ENCODE results near the gene PPFIA4.
A peak's percentile ranks its signal among the peaks of the same experiment; 100 is the strongest.

PPFIA4 gene

GRCh38 chr1:203060115-203060514 lies 33.8 kb downstream of the PPFIA4 start:
- DNase-seq: no peak

- DNase-seq: no peak
These were observed 37.0 kb downstream of the PPFIA4 start for GRCh38 chr1:203063287-203063686.

DNA sequence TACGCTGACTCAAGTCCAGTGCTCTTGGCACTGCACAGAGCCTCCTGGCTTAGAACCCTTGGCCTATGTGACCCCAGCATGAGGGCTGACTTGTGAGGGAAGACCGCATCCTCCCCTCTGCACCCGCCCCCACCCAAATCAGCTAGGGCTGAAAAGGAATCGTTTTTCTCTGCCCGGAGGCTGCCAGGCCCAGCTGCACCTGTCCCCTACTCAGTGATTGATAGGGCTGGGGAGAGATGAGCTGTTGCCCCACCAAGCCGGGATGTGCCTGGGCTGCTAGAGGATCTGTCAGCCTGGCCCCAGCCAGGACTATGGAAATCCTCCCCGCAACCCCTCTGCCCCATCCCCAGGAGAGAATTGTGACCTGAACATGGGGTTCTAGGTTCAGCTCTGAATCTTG lies 38.9 kb downstream of the PPFIA4 start:
- no peak for DNase-seq

DNA sequence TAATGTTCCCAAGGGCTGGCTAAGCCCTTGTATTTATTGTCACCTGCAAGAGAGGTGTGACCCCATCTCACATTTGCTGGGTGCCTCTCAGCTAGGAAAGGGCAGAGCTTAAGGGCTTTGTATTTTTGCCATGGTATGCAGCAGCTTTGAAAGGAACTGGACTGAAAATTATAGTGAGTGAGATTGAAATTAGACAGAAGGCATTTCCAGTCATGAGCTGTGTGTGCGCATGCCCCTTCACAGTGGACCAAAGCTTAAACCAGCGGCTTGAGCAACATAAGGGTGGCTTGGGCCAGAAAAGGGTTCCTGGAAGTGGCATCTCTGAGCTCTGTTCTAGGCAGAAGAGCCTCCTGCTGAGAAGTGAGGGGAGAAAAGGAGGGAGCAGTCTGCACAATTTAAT lies 39.7 kb downstream of the PPFIA4 start:
- no peak for DNase-seq

GRCh38 chr1:203066965-203067364 lies 40.7 kb downstream of the PPFIA4 start:
- DNase-seq: no peak

DNA sequence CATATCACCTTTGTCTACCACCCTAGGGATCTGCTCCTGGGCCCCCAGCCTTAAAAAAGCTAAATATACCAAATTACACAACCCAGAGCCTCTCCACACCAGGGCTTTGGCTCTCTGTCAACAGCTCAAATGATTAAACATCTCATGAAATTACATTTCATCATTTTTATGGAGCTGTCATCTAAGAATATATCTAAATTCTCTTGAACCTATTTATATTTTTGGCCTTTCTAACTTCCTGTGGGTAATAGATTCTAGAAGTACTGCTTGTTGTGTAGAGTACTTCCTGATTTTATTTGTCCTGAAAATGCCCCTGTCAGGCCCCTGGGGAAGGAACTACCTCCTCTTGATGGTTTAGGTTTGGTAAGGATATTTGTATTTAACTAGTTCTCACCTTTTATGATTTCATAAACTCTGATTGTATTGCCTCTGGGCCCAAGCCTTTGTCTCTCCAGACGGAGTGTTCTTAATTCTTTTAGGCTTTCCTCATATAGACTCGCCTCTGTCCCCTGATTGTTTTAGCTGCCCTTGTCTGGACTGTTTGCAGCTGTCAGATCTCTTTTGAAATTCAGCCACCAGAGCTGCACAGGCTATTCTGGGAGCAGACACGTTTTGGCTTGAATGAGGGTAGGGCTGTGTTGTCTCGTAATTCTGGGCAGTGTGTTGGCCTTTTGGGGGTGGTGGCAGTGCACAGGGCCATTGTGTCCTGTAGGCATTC lies 42.9 kb downstream of the PPFIA4 start:
- peak; percentile 28 for DNase-seq

DNA sequence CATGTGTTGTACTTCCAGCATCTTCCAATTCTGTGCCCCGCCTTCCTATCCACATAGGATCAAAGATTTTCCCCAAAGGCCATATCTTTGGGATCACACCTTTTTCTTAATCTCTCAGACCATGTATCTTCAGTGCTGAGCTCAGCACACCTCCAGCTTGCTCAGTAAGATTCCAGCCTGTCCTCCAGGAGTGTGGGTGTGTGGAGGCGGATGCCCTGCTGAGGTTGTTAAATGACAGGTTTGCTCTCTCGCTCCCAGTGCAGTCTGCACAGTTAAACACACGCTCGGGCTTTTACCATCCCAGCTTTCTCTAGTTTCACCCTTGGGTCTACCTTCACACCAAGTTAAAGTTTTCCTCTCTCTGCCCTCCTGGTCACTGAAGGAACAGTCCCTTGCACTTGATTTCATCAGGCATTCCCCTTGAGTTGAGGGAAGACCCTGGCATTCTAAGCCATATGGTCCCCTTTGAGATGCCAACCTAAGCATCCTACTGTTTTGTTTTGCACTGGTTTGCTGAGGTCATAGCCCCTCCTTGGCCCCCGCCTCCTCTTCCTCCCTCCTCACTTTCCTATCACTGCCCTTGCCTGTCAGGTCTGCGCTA lies 45.8 kb downstream of the PPFIA4 start:
- DNase-seq: no peak

DNA sequence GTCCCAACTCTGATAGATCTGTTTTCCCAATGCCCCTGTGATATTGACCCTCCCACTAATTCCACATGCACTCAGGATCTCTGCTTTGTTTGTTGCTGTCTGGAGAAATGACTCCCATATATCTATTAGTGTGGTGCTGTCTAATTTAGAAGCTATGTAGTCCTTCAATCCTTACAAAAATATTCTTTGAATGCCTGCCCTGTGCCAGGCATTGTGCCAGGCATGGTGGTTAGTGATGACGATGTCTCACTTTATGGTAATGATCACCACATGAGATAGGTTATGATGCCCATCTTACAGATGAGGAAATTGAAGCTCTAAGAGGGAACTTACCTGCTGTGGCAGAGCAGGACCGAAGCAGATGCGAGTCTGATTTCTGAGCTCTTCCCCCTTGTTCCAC lies 46.6 kb downstream of the PPFIA4 start:
- DNase-seq: no peak

DNA sequence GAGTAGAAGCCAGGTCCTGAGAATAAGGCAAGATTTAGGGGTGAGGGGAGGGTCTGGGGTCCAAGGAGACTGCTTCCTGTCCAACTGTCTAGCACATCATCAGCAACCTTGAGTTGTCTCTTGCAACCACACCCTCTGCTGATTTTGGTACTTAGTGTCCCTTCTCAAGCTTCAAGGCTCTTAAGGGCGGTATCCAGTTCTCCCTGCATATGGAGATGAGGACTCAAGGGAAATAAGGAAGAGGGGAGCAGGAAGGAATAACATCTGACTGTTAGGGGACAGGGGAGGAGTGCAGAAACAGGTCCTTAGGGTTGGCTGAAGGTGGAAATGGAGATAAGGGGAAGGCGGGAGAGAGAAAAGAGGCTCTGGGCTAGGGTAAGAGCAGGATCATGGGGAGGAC lies 47.2 kb downstream of the PPFIA4 start:
- DNase-seq: no peak

DNA sequence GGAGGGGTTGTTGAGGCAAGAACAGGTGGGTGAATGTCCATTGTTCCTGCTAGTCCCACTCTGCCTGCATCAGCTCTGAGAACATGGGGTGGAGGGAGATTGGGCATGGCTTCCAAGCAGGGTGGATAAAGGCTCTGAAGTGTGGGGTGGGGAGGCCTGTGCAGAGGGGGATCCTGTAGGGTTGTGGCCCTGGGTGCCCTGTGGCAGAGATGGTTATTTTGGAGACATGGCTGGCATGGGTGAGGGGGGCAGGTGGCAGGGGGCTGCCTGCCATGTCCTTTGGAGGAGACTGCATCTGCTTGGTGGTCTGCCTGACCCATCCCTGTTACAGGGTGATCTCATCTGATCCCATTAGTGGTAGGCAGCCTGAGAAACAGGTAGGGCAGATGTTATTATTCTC lies 48.3 kb downstream of the PPFIA4 start:
- DNase-seq: no peak

GRCh38 chr1:203075236-203076030 lies 49.1 kb downstream of the PPFIA4 start:
- DNase-seq: no peak

DNA sequence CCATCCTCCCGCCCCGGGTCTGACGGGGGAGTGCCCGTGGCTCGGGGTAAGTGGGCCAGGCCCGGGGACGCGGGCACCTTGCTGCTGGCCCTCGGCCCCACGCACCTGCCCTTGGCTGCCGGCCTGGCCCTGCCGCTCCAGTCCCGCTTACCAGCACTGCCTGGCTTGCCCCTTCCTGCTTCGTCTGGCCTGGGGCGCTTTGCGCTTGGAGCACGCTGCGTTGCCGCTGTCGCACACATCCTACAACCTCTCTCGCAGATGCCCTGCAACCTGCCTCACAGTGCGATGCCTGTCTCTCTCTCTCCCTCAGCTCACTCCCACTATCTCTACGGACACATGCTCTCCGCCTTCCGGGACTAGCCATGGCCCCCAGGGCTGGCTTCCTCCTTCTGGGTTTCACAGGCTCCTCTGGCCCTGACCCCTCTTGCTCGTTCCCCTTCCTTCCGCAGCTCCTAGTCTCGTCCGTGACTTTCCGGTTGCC lies 49.8 kb downstream of the PPFIA4 start:
- DNase-seq: no peak

DNA sequence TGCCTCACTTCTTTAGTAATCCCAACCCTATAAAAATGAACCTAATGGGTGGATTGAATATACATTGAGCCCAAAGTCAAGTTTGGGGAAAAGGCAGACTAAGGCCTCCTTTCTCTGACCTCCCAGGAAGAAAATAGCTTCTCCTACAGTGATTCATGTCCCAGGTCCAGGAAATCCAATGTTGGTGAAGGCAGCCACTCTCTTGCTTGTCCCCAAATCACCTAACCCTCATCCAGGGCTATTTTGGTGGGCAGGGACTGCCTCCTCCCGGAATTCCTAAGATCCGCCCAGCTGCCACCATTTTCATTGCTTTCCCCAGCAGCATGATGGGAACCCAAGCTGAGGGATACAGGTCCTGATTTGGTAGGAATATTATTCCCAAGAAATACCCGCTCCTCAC lies 51.1 kb downstream of the PPFIA4 start:
- no peak for DNase-seq

DNA sequence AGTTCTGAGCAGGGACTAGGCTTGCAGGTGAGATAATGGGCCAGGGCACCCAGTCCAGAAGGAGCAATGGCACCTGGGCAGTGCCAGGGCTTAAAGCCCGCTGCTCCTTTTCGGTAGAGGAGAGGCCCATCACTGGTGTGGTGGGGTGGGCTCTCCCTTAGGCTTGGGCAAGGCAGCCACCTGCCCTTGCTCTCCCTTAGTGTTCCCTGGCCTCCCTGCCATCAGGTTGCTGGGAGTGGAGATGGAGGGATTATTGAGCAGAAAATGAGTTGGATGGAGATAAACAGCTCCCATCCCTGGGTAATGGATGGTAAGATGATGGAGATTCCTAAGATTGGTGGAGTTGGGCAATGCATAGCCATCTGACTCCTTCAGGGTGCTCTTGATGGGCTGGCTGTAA lies 51.7 kb downstream of the PPFIA4 start:
- DNase-seq: no peak

- no peak for DNase-seq
These were observed 52.2 kb downstream of the PPFIA4 start for GRCh38 chr1:203078478-203078877.

DNA sequence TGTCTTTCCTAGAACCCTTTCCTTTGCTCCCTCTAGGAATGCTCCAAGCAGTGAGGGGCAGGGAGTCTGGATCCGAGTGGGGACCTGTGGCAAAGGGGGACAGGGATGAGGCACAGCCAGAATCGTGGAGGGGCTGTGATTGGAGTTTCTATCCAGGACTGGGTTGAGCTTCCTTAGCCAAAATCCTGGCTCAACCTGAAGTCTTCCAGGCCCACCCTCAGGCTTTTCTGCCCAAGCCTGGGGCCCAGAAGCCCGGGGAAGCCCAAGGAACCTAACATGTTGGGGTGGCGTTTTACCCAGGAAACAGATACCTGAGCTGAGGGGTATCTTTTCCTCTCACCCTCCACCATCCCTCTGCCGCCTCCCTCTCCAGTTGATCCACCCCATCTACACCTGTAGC lies 54.2 kb downstream of the PPFIA4 start:
- no peak for DNase-seq

DNA sequence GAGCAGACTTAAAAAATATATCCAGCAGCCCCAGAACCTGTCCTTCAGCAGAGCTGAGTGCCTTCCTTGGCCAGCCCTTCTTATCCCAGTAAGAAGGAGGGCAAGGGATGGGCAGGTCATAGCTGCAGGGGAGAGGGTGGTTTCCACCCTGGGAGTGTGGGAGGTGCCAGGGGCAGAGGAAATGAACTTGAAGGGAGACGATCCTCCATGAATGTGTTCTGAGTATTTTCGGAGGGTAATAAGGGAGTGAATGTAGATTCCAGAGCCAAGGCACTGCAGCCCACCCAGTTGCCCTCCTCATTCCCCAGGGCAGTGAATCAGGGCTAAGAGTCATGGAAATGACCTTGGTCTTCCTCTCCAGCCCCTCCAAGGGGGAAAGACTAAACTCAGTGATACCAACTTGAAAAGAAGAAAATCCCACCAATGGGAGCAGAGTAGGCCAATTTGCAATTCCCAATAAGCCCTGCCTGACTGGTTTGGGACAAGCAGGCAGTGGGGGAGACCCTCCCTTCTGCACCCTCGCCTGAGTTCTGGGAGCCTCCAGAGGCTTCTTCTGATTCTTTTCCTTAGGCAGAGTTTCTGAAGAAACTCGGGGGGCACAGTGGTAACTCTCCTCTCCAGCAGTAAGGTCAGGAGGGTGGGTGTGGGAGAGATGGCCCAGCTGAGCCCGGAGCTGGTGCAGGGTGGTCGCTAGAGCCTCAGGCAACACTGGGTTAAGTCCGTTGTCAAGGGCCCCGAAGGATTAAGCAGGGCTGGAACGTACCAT lies 55.4 kb downstream of the PPFIA4 start:
- peak; percentile 49 for DNase-seq

DNA sequence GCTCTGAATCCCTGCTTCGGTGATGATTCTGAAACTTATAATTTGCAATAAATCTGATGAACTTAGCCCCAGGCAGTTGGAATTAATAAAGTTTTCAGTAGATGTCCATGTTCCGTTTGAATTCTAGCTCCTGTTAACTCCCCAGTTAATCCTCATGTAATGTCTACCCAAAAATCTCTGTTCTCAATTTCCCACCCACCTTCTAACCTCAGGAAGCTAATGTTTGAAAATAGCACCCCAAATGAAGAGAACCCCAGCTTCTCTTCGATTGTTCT lies 55.9 kb downstream of the PPFIA4 start:
- DNase-seq: no peak

DNA sequence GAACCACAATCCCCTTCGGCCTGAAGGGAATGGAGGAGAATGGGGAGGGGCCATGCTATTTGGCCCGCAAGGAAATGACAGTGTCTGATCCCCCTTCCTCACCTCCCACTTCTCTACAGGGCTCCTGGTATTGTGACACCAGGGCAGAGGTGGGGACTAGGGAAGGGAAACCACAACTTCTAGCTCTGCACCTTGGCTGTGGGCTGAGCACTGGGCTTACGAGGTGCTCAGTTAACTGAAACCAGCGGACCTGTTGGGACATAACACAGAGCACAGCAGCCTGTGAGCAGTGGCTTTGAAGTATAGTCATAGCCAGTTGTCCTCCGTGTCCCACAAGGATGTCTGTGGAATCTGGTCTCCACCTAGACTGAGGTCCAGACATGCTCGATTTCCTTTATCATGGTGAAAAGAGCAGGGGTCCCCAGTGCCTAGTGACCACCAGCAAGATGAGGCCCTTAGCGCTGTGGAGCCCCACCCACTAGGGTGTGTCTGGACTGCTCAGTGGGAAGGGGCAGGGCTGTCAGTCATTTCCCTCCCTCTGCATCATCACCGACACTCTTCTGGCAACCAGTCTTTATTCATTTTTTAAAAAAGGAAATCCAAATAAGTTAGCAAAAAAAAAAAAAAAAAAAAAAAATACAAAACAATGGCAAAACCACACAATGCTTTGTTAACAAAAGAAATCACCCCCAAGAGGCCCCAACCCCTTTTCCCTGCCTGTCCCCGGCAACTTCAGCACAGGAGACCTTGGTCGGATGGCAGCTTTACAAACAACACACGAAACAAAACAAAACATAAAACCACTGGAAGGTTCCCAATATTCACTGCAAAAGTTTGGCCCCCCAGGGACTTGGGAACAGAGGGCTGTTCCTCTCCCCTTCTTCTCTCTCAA lies 56.5 kb downstream of the PPFIA4 start:
- DNase-seq: no peak

DNA sequence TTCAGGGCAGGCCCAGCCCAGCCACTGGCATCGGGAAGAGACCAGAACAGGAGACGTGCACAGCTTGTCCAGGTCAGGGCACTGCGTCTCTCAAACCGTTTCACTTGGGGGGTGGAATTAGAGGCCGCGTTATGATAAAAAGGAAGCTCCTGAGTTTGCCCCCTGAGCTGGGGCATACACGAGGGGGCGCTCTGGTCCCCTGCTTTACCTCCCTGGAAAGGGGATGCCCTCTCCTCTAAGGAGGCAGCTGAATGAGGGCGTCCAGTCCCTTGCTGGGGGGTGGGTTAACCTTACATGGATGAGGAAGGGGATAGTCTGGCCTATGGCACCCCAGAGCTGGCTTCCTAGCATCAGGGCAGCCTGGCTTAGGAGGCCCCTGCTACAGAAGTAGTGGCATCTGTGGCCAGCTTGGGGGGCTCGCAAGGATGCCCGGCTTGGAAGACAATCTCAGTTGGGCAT lies 57.2 kb downstream of the PPFIA4 start:
- no peak for DNase-seq

GRCh38 chr1:203084588-203085527 lies 58.6 kb downstream of the PPFIA4 start:
- DNase-seq: peak; percentile 52
